SK-N-SH (cell line): ENCODE results near the gene BCO2. TPM values are rescaled to one million over a fixed set of nuclear protein-coding genes. Genes with fewer than 3 reads are reported as not detected.

Experiments
- CTCF ChIA-PET: fragments of 300-600, 350-600 bp; formaldehyde crosslinking; extraction: SDS; loops from one replicate; lab custom pipeline; 2021; lab: Yijun Ruan, JAX
- POLR2A ChIA-PET: fragments of 350-600 bp; sonication (Branson Sonifier 250); formaldehyde crosslinking; extraction: SDS; loops from one replicate; lab custom pipeline; 2020; ENCODE audit warnings: antibody characterized with exemption, inconsistent platforms; lab: Yijun Ruan, JAX
- DNase-seq: peaks from one replicate; pipeline ENCODE4 v3.0.0; 2012
- H2AFZ ChIP-seq: fragments of 200-600 bp; sonication (generic); 2 replicates; pipeline ENCODE4 v1.8.1; 2016; ENCODE audit warnings: antibody characterized with exemption, mild to moderate bottlenecking, low read depth
- H3F3A ChIP-seq: fragments of 200-600 bp; sonication (generic); replicated peaks from 2 replicates; pipeline ENCODE3; 2016; ENCODE audit warnings: antibody characterized with exemption, mild to moderate bottlenecking; ENCODE audit not compliant: insufficient read depth
- H3K27ac ChIP-seq, 2 experiments: fragments of 200-500 bp in 1 of 2; fragments of 200-600 bp in 1 of 2; sonication (Bioruptor generic) in 1 of 2; sonication (generic), shearing (Covaris generic) in 1 of 2; 2 replicates each; pipeline versions ENCODE4 v1.5.1 to v1.6.1; 2014 to 2016; ENCODE audit warnings: low read depth in 2 of 2, inconsistent platforms in 1 of 2, low read length in 1 of 2, mild to moderate bottlenecking in 1 of 2, mixed read lengths in 1 of 2
- H3K27me3 ChIP-seq: fragments of 200-600 bp; sonication (generic), shearing (Covaris generic); 2 replicates; pipeline ENCODE4 v1.6.1; 2016; ENCODE audit warnings: mixed run types; ENCODE audit not compliant: insufficient read depth
- H3K36me3 ChIP-seq, 2 experiments: fragments of 200-500 bp in 1 of 2; fragments of 200-600 bp in 1 of 2; sonication (Bioruptor generic) in 1 of 2; sonication (generic) in 1 of 2; replicated peaks in 1 of 2; 2 replicates each; pipeline versions ENCODE3 to v1.5.1; 2014 to 2016; ENCODE audit warnings: low read length in 1 of 2, mild to moderate bottlenecking in 1 of 2; ENCODE audit not compliant: insufficient read depth in 2 of 2, control insufficient read depth in 1 of 2
- H3K4me1 ChIP-seq, 2 experiments: fragments of 200-500 bp in 1 of 2; fragments of 200-600 bp in 1 of 2; sonication (Bioruptor generic) in 1 of 2; sonication (generic), shearing (Covaris generic) in 1 of 2; 2 replicates each; pipeline versions ENCODE4 v1.5.1 to v1.6.1; 2014 to 2016; ENCODE audit warnings: low read depth in 1 of 2, low read length in 1 of 2, mixed run types in 1 of 2; ENCODE audit not compliant: insufficient read depth in 2 of 2, control insufficient read depth in 1 of 2
- H3K4me2 ChIP-seq: fragments of 200-600 bp; sonication (generic), shearing (Covaris generic); 2 replicates; pipeline ENCODE4 v1.6.1; 2017; ENCODE audit warnings: mixed run types
- H3K4me3 ChIP-seq, 2 experiments: fragments of 200-500 bp in 1 of 2; fragments of 200-600 bp in 1 of 2; sonication (Bioruptor generic) in 1 of 2; sonication (generic), shearing (Covaris generic) in 1 of 2; 2 replicates each; pipeline versions ENCODE4 v1.5.1 to v1.8.1; 2014 to 2016; ENCODE audit warnings: low read depth in 2 of 2, inconsistent platforms in 1 of 2, low read length in 1 of 2, mild to moderate bottlenecking in 1 of 2, mixed read lengths in 1 of 2, moderate library complexity in 1 of 2
- H3K79me2 ChIP-seq: fragments of 200-600 bp; sonication (generic); 2 replicates; pipeline ENCODE4 v1.8.1; 2017; ENCODE audit warnings: mild to moderate bottlenecking; ENCODE audit not compliant: insufficient read depth
- H3K9ac ChIP-seq: fragments of 200-600 bp; sonication (generic); 2 replicates; pipeline ENCODE4 v1.6.1; 2017; ENCODE audit warnings: mixed run types
- H3K9me2 ChIP-seq: fragments of 200-600 bp; sonication (generic); 2 replicates; pipeline ENCODE4 v1.6.1; 2017; ENCODE audit warnings: mixed run types
- H3K9me3 ChIP-seq: fragments of 200-600 bp; sonication (generic); 2 replicates; pipeline ENCODE4 v1.6.1; 2017; ENCODE audit warnings: mixed run types, mild to moderate bottlenecking, moderate library complexity
- H4K20me1 ChIP-seq: fragments of 200-600 bp; sonication (generic); 2 replicates; pipeline ENCODE4 v1.6.1; 2017; ENCODE audit warnings: mild to moderate bottlenecking, mixed run types; ENCODE audit not compliant: insufficient read depth
- CHD2 ChIP-seq: fragments of 150-350 bp; IDR thresholded peaks from 2 replicates; pipeline ENCODE4 v1.6.1; 2018; ENCODE audit warnings: low read length; ENCODE audit not compliant: partially characterized antibody
- ELF1 ChIP-seq: IDR thresholded peaks from 2 replicates; pipeline ENCODE4 v1.4.0; 2012
- EP300 ChIP-seq, 2 experiments: IDR thresholded peaks; 2 replicates each; pipeline versions ENCODE4 v1.4.0 to v1.6.1; 2012; ENCODE audit warnings: borderline replicate concordance in 1 of 2, low read depth in 1 of 2, low read length in 1 of 2
- FOXJ3 ChIP-seq: sonication (generic); formaldehyde crosslinking; IDR thresholded peaks from 2 replicates; pipeline ENCODE4 v1.5.1; 2020; ENCODE audit warnings: mild to moderate bottlenecking, missing genetic modification reagents
- MEF2A ChIP-seq: IDR thresholded peaks from 2 replicates; pipeline ENCODE4 v1.4.0; 2012; ENCODE audit warnings: low read depth, borderline replicate concordance
- NFIC ChIP-seq: IDR thresholded peaks from 2 replicates; pipeline ENCODE4 v1.4.0; 2012; ENCODE audit warnings: borderline replicate concordance
- POLR2AphosphoS5 ChIP-seq: IDR thresholded peaks from 2 replicates; pipeline ENCODE4 v1.6.1; 2012; ENCODE audit warnings: low read depth, low read length
- RAD21 ChIP-seq: IDR thresholded peaks from 2 replicates; pipeline ENCODE4 v1.6.1; 2012; ENCODE audit warnings: mild to moderate bottlenecking, low read length
- SMC3 ChIP-seq: IDR thresholded peaks from 2 replicates; pipeline ENCODE4 v1.6.1; 2012; ENCODE audit warnings: low read depth, low read length, improper control_type of control experiment
- TCF12 ChIP-seq: IDR thresholded peaks from 2 replicates; pipeline ENCODE4 v1.4.0; 2012
- YY1 ChIP-seq: IDR thresholded peaks from 2 replicates; pipeline ENCODE4 v1.4.0; 2012; ENCODE audit warnings: low read depth, mild to moderate bottlenecking
- WGBS: methylation state at CpG from one replicate; pipeline ENCODE4 v1.1.6; 2017; ENCODE audit warnings: low lambda C conversion rate; 5-methylcytosine and 5-hydroxymethylcytosine counted together
- polyA plus RNA-seq, 3 experiments: library from polyadenylated mRNA; depleted of rRNA; stranded (reverse); fragments of >200 nt; gene quantifications; 2 replicates each; pipeline ENCODE4 v1.2.3, GENCODE V29; 2012
- TF ChIP-seq, protein P1 (sequence below): IDR thresholded peaks from 2 replicates; pipeline ENCODE4 v1.4.0; 2012; ENCODE audit warnings: low read depth
- TF ChIP-seq, protein P2 (sequence below): IDR thresholded peaks from 2 replicates; pipeline ENCODE4 v1.6.1; 2012; ENCODE audit warnings: mild to moderate bottlenecking, low read depth, low read length, moderate library complexity
- TF ChIP-seq, protein P3 (sequence below): fragments of 150-350 bp; IDR thresholded peaks from 2 replicates; pipeline ENCODE4 v1.6.1; 2016; ENCODE audit warnings: mild to moderate bottlenecking, low read depth, low read length
- TF ChIP-seq, protein P4 (sequence below): IDR thresholded peaks from 2 replicates; pipeline ENCODE4 v1.4.0; 2012; ENCODE audit warnings: low read depth, borderline replicate concordance
- TF ChIP-seq, protein P5 (sequence below): IDR thresholded peaks from 2 replicates; pipeline ENCODE4 v1.4.0; 2012; ENCODE audit warnings: low read depth, borderline replicate concordance

Gene BCO2
- polyA plus RNA-seq, 1 of the 3 experiments (the other 2 are of a cell fraction), result 0.87 TPM

DNA sequence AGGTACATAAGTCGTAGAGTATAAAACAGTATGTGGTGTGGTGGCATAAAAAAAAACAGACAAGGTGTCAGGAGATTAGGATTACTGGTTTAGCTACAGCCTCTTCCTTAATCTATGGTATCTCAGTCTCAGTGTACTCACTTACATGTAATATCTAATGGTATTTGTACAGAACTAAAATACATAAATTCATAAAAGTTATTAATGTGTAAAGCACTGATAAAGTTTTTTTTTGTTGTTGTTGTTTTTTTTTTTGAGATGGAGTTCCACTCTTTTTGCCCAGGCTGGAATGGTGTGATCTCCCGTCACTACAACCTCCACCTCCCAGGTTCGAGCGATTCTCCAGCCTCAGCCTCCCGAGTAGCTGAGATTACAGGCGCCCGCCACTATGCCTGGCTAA is 53.8 kb downstream of the BCO2 start:
- Histone ChIP-seq H3K4me1 (peaks cover 13 to 14% of the 10 kb centered on the region in 2 experiments; a peak in 3 of 4 replicates), H3F3A (no peaks in the 10 kb centered on the region), H3K9ac (no peak overlapping the region), H3K4me2 (no peak overlapping the region), H3K9me2 (no peaks in the 10 kb centered on the region), H4K20me1 (no peaks in the 10 kb centered on the region), H2AFZ (no peak overlapping the region), H3K27me3 (no peaks in the 10 kb centered on the region), H3K36me3 (peaks cover 42 to 50% of the 10 kb centered on the region in 2 experiments), H3K27ac (no peak overlapping the region), H3K9me3 (no peaks in the 10 kb centered on the region)
- ChIA-PET CTCF (interaction anchor here (17.1 kb wide), 1 partner anchor 46 kb away, joined by 620 read pairs; the partner anchor contains the start of gene PLET1), POLR2A (no interaction called here)
- no peak for DNase-seq
- WGBS, result 98% methylated on average over 7 of the region's 7 CpGs
- TF ChIP-seq FOXJ3 (no peak), NFIC (no peak), TCF12 (no peak), SMC3 (no peak), ELF1 (no peak), EP300 (IDR thresholded peaks at IDR 0.05; ENCODE audit: borderline replicate concordance in 1 of 2, low read depth in 1 of 2, low read length in 1 of 2) (no peak), CHD2 (no peak), RAD21 (no peak), MEF2A (no peak), YY1 (no peak), POLR2AphosphoS5 (no peak)
- TF ChIP-seq, protein P1, sequence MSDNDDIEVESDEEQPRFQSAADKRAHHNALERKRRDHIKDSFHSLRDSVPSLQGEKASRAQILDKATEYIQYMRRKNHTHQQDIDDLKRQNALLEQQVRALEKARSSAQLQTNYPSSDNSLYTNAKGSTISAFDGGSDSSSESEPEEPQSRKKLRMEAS, result no peak
- TF ChIP-seq, protein P2, sequence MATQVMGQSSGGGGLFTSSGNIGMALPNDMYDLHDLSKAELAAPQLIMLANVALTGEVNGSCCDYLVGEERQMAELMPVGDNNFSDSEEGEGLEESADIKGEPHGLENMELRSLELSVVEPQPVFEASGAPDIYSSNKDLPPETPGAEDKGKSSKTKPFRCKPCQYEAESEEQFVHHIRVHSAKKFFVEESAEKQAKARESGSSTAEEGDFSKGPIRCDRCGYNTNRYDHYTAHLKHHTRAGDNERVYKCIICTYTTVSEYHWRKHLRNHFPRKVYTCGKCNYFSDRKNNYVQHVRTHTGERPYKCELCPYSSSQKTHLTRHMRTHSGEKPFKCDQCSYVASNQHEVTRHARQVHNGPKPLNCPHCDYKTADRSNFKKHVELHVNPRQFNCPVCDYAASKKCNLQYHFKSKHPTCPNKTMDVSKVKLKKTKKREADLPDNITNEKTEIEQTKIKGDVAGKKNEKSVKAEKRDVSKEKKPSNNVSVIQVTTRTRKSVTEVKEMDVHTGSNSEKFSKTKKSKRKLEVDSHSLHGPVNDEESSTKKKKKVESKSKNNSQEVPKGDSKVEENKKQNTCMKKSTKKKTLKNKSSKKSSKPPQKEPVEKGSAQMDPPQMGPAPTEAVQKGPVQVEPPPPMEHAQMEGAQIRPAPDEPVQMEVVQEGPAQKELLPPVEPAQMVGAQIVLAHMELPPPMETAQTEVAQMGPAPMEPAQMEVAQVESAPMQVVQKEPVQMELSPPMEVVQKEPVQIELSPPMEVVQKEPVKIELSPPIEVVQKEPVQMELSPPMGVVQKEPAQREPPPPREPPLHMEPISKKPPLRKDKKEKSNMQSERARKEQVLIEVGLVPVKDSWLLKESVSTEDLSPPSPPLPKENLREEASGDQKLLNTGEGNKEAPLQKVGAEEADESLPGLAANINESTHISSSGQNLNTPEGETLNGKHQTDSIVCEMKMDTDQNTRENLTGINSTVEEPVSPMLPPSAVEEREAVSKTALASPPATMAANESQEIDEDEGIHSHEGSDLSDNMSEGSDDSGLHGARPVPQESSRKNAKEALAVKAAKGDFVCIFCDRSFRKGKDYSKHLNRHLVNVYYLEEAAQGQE, result no peak
- TF ChIP-seq, protein P3, sequence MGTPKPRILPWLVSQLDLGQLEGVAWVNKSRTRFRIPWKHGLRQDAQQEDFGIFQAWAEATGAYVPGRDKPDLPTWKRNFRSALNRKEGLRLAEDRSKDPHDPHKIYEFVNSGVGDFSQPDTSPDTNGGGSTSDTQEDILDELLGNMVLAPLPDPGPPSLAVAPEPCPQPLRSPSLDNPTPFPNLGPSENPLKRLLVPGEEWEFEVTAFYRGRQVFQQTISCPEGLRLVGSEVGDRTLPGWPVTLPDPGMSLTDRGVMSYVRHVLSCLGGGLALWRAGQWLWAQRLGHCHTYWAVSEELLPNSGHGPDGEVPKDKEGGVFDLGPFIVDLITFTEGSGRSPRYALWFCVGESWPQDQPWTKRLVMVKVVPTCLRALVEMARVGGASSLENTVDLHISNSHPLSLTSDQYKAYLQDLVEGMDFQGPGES, result no peak
- TF ChIP-seq, protein P4, sequence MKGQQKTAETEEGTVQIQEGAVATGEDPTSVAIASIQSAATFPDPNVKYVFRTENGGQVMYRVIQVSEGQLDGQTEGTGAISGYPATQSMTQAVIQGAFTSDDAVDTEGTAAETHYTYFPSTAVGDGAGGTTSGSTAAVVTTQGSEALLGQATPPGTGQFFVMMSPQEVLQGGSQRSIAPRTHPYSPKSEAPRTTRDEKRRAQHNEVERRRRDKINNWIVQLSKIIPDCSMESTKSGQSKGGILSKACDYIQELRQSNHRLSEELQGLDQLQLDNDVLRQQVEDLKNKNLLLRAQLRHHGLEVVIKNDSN, result no peak
- TF ChIP-seq, protein P5, sequence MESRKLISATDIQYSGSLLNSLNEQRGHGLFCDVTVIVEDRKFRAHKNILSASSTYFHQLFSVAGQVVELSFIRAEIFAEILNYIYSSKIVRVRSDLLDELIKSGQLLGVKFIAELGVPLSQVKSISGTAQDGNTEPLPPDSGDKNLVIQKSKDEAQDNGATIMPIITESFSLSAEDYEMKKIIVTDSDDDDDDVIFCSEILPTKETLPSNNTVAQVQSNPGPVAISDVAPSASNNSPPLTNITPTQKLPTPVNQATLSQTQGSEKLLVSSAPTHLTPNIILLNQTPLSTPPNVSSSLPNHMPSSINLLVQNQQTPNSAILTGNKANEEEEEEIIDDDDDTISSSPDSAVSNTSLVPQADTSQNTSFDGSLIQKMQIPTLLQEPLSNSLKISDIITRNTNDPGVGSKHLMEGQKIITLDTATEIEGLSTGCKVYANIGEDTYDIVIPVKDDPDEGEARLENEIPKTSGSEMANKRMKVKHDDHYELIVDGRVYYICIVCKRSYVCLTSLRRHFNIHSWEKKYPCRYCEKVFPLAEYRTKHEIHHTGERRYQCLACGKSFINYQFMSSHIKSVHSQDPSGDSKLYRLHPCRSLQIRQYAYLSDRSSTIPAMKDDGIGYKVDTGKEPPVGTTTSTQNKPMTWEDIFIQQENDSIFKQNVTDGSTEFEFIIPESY, result no peak
- TF ChIP-seq, all 33 proteins: peak for 0
- Histone ChIP-seq H3K79me2 (peaks cover 51% of the 10 kb centered on the region), H3K4me3 (no peak overlapping the region)
